HepG2 (cell line): ENCODE measurements around the gene NDRG2. TPM values are rescaled to one million over a fixed set of nuclear protein-coding genes. Genes with fewer than 3 reads are reported as not detected.

Source experiments
- ATAC-seq: fragments of 200-7000 bp; cut with Tn5 transposase; 3 replicates; pipeline ENCODE4 v1.9.1; 2020; ENCODE audit warnings: mild to moderate bottlenecking, moderate library complexity
- BruUV-seq: library from RNA; stranded (reverse); fragments of 400-500 nt; replicated peaks from 2 replicates; lab custom pipeline; 2021; lab: Mats Ljungman, UMichigan
- CTCF ChIA-PET: fragments of 300-600 bp; formaldehyde crosslinking; extraction: SDS; loops from one replicate; lab custom pipeline; 2021; ENCODE audit warnings: low total read pairs, inconsistent platforms, low intra/inter-chr PET ratio; lab: Yijun Ruan, JAX
- POLR2A ChIA-PET: fragments of 350-600 bp; sonication (Branson Sonifier 250); formaldehyde crosslinking; loops from one replicate; lab custom pipeline; 2020; ENCODE audit warnings: antibody characterized with exemption, inconsistent platforms; lab: Yijun Ruan, JAX
- DNase-seq: peaks from one replicate; pipeline ENCODE4 v3.0.0-alpha.2; 2015; ENCODE audit warnings: low spot score
- FAIRE-seq: peaks from 3 replicates; lab custom pipeline; 2011; peaks lifted over from hg19 to GRCh38; lab: Jason Lieb, UNC
- H2AFZ ChIP-seq: one replicate; pipeline ENCODE4 v1.6.1; 2011; ENCODE audit warnings: low read length, inconsistent platforms
- H3K27ac ChIP-seq: fragments of 300-600 bp; 3 replicates; pipeline ENCODE4 v1.8.0; 2011; ENCODE audit warnings: mixed run types, mild to moderate bottlenecking, mixed read lengths, low read length, inconsistent platforms; ENCODE audit not compliant: insufficient read depth; ENCODE audit errors: extremely low read length
- H3K27me3 ChIP-seq, 2 experiments: fragments of 200-600 bp in 1 of 2; 2 replicates in 1 of 2; 3 replicates in 1 of 2; pipeline versions ENCODE4 v1.6.0 to v1.8.0; 2011; ENCODE audit warnings: low read length in 2 of 2, mild to moderate bottlenecking in 2 of 2, moderate library complexity in 2 of 2, inconsistent platforms in 1 of 2; ENCODE audit not compliant: insufficient read depth in 2 of 2, control insufficient read depth in 1 of 2
- H3K36me3 ChIP-seq, 2 experiments: fragments of 200-600 bp in 1 of 2; replicated peaks in 1 of 2; 2 replicates in 1 of 2; 3 replicates in 1 of 2; pipeline versions ENCODE4 v1.5.1 to v1.8.0; 2011; ENCODE audit warnings: low read length in 2 of 2, inconsistent platforms in 1 of 2; ENCODE audit not compliant: insufficient read depth in 2 of 2, control insufficient read depth in 1 of 2
- H3K4me1 ChIP-seq: 2 replicates; pipeline ENCODE4 v1.5.1; 2012; ENCODE audit warnings: low read length, inconsistent platforms; ENCODE audit not compliant: insufficient read depth
- H3K4me2 ChIP-seq: 2 replicates; pipeline ENCODE4 v1.6.0; 2011; ENCODE audit warnings: low read depth, low read length, inconsistent platforms
- H3K4me3 ChIP-seq, 3 experiments: fragments of 200-600 bp in 1 of 3; sonication (generic), shearing (Covaris generic) in 1 of 3; replicated peaks in 1 of 3; 2 replicates each; pipeline ENCODE4 v1.5.1; 2011 to 2016; ENCODE audit warnings: low read length in 3 of 3, inconsistent platforms in 2 of 3, low read depth in 2 of 3, mild to moderate bottlenecking in 2 of 3, control low read depth in 1 of 3, mixed read lengths in 1 of 3; ENCODE audit not compliant: insufficient read depth in 1 of 3
- H3K79me2 ChIP-seq: one replicate; pipeline ENCODE4 v1.6.1; 2011; ENCODE audit warnings: low read length, inconsistent platforms; ENCODE audit not compliant: insufficient read depth
- H3K9ac ChIP-seq: 2 replicates; pipeline ENCODE4 v1.6.0; 2011; ENCODE audit warnings: mild to moderate bottlenecking, low read depth, low read length, inconsistent platforms; ENCODE audit not compliant: insufficient read depth
- H3K9me3 ChIP-seq: 2 replicates; pipeline ENCODE4 v1.5.1; 2012; ENCODE audit warnings: mild to moderate bottlenecking, low read length
- H4K20me1 ChIP-seq: 2 replicates; pipeline ENCODE4 v1.6.0; 2011; ENCODE audit warnings: inconsistent platforms, mild to moderate bottlenecking, low read length, moderate library complexity; ENCODE audit not compliant: insufficient read depth
- AGO1 ChIP-seq: fragments of 200-400 bp; formaldehyde crosslinking; IDR thresholded peaks from 2 replicates; pipeline ENCODE4 v1.6.1; 2017; ENCODE audit warnings: mild to moderate bottlenecking, low read depth, low read length, moderate library complexity; ENCODE audit not compliant: poor library complexity, severe bottlenecking
- HDAC1 ChIP-seq: sonication (generic); formaldehyde crosslinking; IDR thresholded peaks from 2 replicates; pipeline ENCODE4 v1.5.1; 2020; ENCODE audit warnings: mild to moderate bottlenecking, missing genetic modification reagents
- JARID2 ChIP-seq: sonication (generic); formaldehyde crosslinking; IDR thresholded peaks from 2 replicates; pipeline ENCODE4 v1.8.1; 2023; ENCODE audit warnings: missing genetic modification reagents, inconsistent platforms; ENCODE audit not compliant: insufficient replicate concordance
- MTERF4 ChIP-seq: sonication (generic); formaldehyde crosslinking; IDR thresholded peaks from 2 replicates; pipeline ENCODE4 v1.8.0; 2023; ENCODE audit warnings: mild to moderate bottlenecking, missing genetic modification reagents
- MXI1 ChIP-seq: IDR thresholded peaks from 3 replicates; pipeline ENCODE4 v1.6.1; 2012; ENCODE audit warnings: low read depth, low read length, inconsistent platforms, borderline replicate concordance
- RNF2 ChIP-seq: fragments of 450-650 bp; conservative IDR thresholded peaks from 2 replicates; pipeline ENCODE4 v1.6.1; 2016; ENCODE audit warnings: low read depth
- ZGPAT ChIP-seq: IDR thresholded peaks from 2 replicates; pipeline ENCODE4 v1.6.1; 2016; ENCODE audit warnings: mild to moderate bottlenecking
- ZNF343 ChIP-seq: sonication (generic); formaldehyde crosslinking; IDR thresholded peaks from 2 replicates; pipeline ENCODE4 v1.4.0; 2020; ENCODE audit warnings: mild to moderate bottlenecking, missing genetic modification reagents
- ZNF512B ChIP-seq: sonication (generic); formaldehyde crosslinking; IDR thresholded peaks from 2 replicates; pipeline ENCODE4 v1.5.1; 2020; ENCODE audit warnings: missing genetic modification reagents, mild to moderate bottlenecking, borderline replicate concordance
- ZNF550 ChIP-seq: sonication (generic); formaldehyde crosslinking; IDR thresholded peaks from 2 replicates; pipeline ENCODE4 v1.4.0; 2020; ENCODE audit warnings: mild to moderate bottlenecking, missing genetic modification reagents, borderline replicate concordance
- ZNF710 ChIP-seq: sonication (generic); formaldehyde crosslinking; IDR thresholded peaks from 2 replicates; pipeline ENCODE4 v1.5.0; 2020; ENCODE audit warnings: mild to moderate bottlenecking, missing genetic modification reagents, borderline replicate concordance
- ZNF839 ChIP-seq: sonication (generic); formaldehyde crosslinking; IDR thresholded peaks from 2 replicates; pipeline ENCODE4 v1.4.0; 2020; ENCODE audit warnings: missing genetic modification reagents, mild to moderate bottlenecking, borderline replicate concordance
- WGBS: methylation state at CpG from one replicate; pipeline ENCODE4 v1.1.6; 2017; ENCODE audit warnings: low lambda C conversion rate; 5-methylcytosine and 5-hydroxymethylcytosine counted together
- in situ Hi-C: cut with HindIII; loops from 2 replicates; pipeline ENCODE4 v1.10.0; 2017; ENCODE audit warnings: low pct_unique_long_range_greater_than_20kb; ENCODE audit not compliant: extremely low pct_ligation_motif_present
- intact Hi-C: fragments of 100-400 bp; cut with micrococcal nuclease; formaldehyde crosslinking; loops from one replicate; pipeline ENCODE4 v1.10.0; 2022; ENCODE audit not compliant: unreplicated experiment
- polyA plus RNA-seq, 8 experiments: library from polyadenylated mRNA; depleted of rRNA in 3 of 8; stranded (reverse) in 7 of 8; unstranded in 1 of 8; fragments of >200 nt; fragmentation: Illumina TruSeq in 4 of 8; extraction: Trizol in 4 of 8; gene quantifications; 2 replicates each; pipeline versions ENCODE4 v1.2.1 to v1.2.3, GENCODE V29; 2011 to 2016; ENCODE audit warnings: low read depth in 4 of 8, missing spikeins in 1 of 8, mixed read lengths in 1 of 8; ENCODE audit not compliant: insufficient read depth in 1 of 8
- total RNA-seq, 5 experiments: library from RNA; depleted of rRNA; stranded (reverse); fragments of >200 nt; fragmentation: Illumina TruSeq; extraction: Trizol; gene quantifications; 2 replicates each; pipeline ENCODE4 v1.2.3, GENCODE V29; 2016; ENCODE audit warnings: low read depth in 1 of 5

NDRG2 gene
- total and polyA plus RNA-seq, 2 of the 13 experiments (the other 11 are each of a cell fraction or from before 2014, with no cell fraction given): 27.2 to 189 TPM

- H3K9me3 ChIP-seq: no peaks in the 10 kb centered on the region
- H3K4me1 ChIP-seq: peaks cover 32% of the 10 kb centered on the region
- ATAC-seq (peak; percentile 59), FAIRE-seq (no peak), DNase-seq (no peak)
- TF ChIP-seq MXI1 (no peak), ZNF343 (CRISPR knock-in tag) (peak; percentile 71; the same call in 1 of the 2 replicates), JARID2 (CRISPR knock-in tag) (no peak), RNF2 (0 out of 2 replicates have a peak, but pooled peaks have one; percentile 44), ZNF550 (0 out of 2 replicates have a peak, but pooled peaks have one; percentile 56), ZNF710 (CRISPR knock-in tag) (peak; percentile 7; the same call in 1 of the 2 replicates), MTERF4 (CRISPR knock-in tag) (0 out of 2 replicates have a peak, but pooled peaks have one; percentile 32), ZGPAT (no peak), ZNF839 (0 out of 2 replicates have a peak, but pooled peaks have one; percentile 29), HDAC1 (CRISPR knock-in tag) (peak; percentile 23; the same call in 1 of the 2 replicates), AGO1 (no peak), ZNF512B (CRISPR knock-in tag) (0 out of 2 replicates have a peak, but pooled peaks have one; percentile 17)
- H3K79me2 ChIP-seq: no peaks in the 10 kb centered on the region
- peak overlapping the region; percentile 54 for H3K9ac ChIP-seq
- peak overlapping the region; percentile 92 for H3K4me2 ChIP-seq
- BruUV-seq: no TSS peak
- no peak overlapping the region for H3K27ac ChIP-seq
- no peaks in the 10 kb centered on the region for H3K36me3 ChIP-seq
- peaks cover 0 to 23% of the 10 kb centered on the region in 2 experiments; a peak in 3 of 5 replicates for H3K27me3 ChIP-seq
- ChIA-PET POLR2A (interaction anchor here (1.0 to 1.4 kb wide), 2 partner anchors 279 to 289 kb away, joined by 3 read pairs; no protein-coding TSS in a partner anchor), CTCF (interaction anchor here (1.1 to 2.4 kb wide), 4 partner anchors 20 to 273 kb away, joined by 4 to 32 read pairs (median 7); partner anchors contain the start of gene METTL17)
- peak overlapping the region; percentile 54 to 80 (median 80) for H3K4me3 ChIP-seq
- in situ Hi-C loops (loop anchor here (10.0 kb wide), 1 partner anchor 506 kb away; the partner anchor contains the start of genes PIP4P1 and PNP), intact Hi-C loops (no loop called here)
- WGBS: 3% methylated on average over 10 of the region's 10 CpGs
- H2AFZ ChIP-seq: peak overlapping the region; percentile 68
- no peaks in the 10 kb centered on the region for H4K20me1 ChIP-seq
Measured at GRCh38 chr14:20970647-20970982, 54.2 kb downstream of the NDRG2 start.
